Measurements from ENCODE around the gene ACAP1.

- TF ChIP-seq POLR2A (IDR thresholded peaks at IDR 0.05), result no peak
- peak in 4 of 11 experiments; percentile 23 to 51 (median 40) for TF ChIP-seq CTCF (IDR thresholded peaks at IDR 0.05 in 8 of 11, conservative IDR thresholded peaks at IDR 0.05 in 3 of 11)
- peak in 1 of 3 donors; percentile 2 for TF ChIP-seq POLR2AphosphoS5 (IDR thresholded peaks at IDR 0.05)
Measured at GRCh38 chr17:7324438-7324779, 11.9 kb upstream of the ACAP1 start.
